GM12875 (cell line): ENCODE results near the gene CTSZ.

ENCODE experiments used
- H3K4me3 ChIP-seq: one replicate; pipeline ENCODE4 v1.5.1; 2011; ENCODE audit warnings: low read depth, low read length, control low read depth
- CTCF ChIP-seq: IDR thresholded peaks from 2 replicates; pipeline ENCODE4 v1.5.1; 2011; ENCODE audit warnings: low read depth, mild to moderate bottlenecking, control low read depth, inconsistent platforms, low read length, moderate library complexity, borderline replicate concordance; ENCODE audit not compliant: insufficient read depth

Gene CTSZ

GRCh38 chr20:59002874-59003399, 4.1 kb downstream of the CTSZ start:
- H3K4me3 ChIP-seq: no peak overlapping the region
- no peak for TF ChIP-seq CTCF

DNA sequence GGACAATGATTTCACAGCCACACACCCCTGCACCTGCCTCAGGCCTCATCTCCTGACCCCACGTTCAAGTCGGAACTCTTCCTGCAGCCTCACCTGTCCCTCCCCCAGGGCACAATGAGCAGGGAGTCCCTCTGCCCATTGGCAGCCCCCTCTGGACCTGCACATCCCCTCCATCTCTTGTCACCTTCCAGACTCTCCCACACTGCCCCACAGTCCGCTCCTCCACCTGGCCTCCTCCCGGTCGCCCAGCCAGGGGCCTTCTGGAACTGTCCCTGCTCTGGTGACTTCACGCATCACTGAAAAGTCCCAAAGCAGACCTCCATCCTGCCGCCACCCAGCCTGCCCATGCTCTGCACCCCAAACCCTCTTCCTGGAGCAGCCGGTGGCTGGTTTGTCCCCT, 4.7 kb downstream of the CTSZ start:
- no peak for TF ChIP-seq CTCF
- H3K4me3 ChIP-seq: no peak overlapping the region

- TF ChIP-seq CTCF: no peak
- no peak overlapping the region for H3K4me3 ChIP-seq
Measured at GRCh38 chr20:59001449-59002171, 5.4 kb downstream of the CTSZ start.

- no peak overlapping the region for H3K4me3 ChIP-seq
- no peak for TF ChIP-seq CTCF
Measured at GRCh38 chr20:59001068-59001448, 6.0 kb downstream of the CTSZ start.

DNA sequence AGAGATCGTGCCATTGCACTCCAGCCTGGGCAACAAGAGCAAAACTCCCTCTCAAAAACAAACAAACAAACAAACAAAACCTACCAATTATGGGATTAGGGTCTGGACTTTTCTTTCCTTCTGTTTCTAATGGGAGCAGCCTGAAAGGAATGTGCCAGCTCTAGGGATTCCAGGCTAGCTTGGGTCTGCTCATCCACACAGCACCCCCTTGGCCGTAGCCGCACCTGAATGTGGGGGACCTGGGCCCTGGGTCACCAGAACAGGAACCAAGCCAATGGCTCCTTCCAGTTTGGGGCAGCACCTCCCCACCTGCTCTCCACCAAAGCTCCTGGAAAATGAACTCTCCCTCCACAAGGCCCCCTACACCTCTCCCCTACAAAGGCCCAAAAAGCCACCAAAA, 6.7 kb downstream of the CTSZ start:
- TF ChIP-seq CTCF: no peak
- no peak overlapping the region for H3K4me3 ChIP-seq

- no peak overlapping the region for H3K4me3 ChIP-seq
- TF ChIP-seq CTCF: no peak
Measured at GRCh38 chr20:58998656-58999055, 8.4 kb downstream of the CTSZ start.

GRCh38 chr20:58997141-58997770, 9.8 kb downstream of the CTSZ start:
- TF ChIP-seq CTCF: no peak
- no peak overlapping the region for H3K4me3 ChIP-seq
